ENCODE measurements around the gene UST. TPM values are rescaled to one million over a fixed set of nuclear protein-coding genes. Genes with fewer than 3 reads are reported as not detected.

The UST gene
- total RNA-seq, 4 donors from 2014 or later, result 2.9 to 12.0 (median 5.7) TPM

DNA sequence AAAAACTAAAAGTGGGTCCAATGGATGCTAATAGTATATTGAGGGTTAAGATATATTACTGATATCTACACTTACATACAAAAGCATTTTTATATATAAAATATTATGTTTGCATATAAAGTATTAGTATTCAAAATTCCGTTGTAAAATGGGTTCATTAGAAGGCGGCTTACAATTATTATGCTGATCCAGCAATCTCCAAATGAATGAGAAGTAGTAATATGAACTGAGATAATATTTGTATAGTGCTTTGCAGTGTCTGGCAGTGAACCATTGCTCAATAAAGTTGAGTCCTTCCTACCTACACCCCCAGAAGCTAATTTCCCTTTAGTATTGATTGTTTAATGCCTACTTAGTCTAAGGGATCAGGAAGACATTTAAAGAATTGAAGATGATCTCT is 146.2 kb downstream of the UST start:
- no peaks in the 10 kb centered on the region for H3K9me3 ChIP-seq
- no peaks in the 10 kb centered on the region for H3K36me3 ChIP-seq
- no peaks in the 10 kb centered on the region for H3K27me3 ChIP-seq
- TF ChIP-seq, protein P1, sequence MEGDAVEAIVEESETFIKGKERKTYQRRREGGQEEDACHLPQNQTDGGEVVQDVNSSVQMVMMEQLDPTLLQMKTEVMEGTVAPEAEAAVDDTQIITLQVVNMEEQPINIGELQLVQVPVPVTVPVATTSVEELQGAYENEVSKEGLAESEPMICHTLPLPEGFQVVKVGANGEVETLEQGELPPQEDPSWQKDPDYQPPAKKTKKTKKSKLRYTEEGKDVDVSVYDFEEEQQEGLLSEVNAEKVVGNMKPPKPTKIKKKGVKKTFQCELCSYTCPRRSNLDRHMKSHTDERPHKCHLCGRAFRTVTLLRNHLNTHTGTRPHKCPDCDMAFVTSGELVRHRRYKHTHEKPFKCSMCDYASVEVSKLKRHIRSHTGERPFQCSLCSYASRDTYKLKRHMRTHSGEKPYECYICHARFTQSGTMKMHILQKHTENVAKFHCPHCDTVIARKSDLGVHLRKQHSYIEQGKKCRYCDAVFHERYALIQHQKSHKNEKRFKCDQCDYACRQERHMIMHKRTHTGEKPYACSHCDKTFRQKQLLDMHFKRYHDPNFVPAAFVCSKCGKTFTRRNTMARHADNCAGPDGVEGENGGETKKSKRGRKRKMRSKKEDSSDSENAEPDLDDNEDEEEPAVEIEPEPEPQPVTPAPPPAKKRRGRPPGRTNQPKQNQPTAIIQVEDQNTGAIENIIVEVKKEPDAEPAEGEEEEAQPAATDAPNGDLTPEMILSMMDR (IDR thresholded peaks at IDR 0.05), result no peak
- no peak for TF ChIP-seq POLR2A (IDR thresholded peaks at IDR 0.05)
- peaks cover 0 to 13% (median 0%) of the 10 kb centered on the region in 3 donors for H3K4me1 ChIP-seq
- no peak overlapping the region for H3K4me3 ChIP-seq
- intact Hi-C loops (cut with DNase I), result no loop called here
- DNase-seq, result no peak
- 90 to 94% methylated on average over 2 of the region's 2 CpGs for WGBS, 2 donors
- no peak overlapping the region for H3K27ac ChIP-seq

DNA sequence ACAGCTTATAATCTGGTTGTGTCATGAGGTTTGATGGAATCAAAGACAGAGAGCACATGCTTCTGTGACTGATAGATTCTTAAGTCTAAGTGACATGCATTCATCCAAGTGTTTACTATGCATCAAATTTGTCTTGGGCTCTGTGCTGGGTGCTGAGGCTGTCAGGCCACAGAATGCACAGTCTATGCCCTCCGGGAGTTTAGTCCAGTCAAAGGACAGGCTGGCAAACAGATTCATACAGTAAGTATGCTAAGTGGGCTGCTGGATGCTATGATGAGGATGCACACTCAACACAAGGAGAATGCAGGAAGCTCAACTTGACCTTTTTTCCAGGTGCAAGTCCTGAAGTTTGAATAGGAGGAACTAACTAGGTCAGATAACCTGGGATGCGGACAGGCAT is 146.7 kb downstream of the UST start:
- H3K9me3 ChIP-seq, result no peaks in the 10 kb centered on the region
- no peaks in the 10 kb centered on the region for H3K27me3 ChIP-seq
- H3K27ac ChIP-seq, result no peak overlapping the region
- peaks cover 0 to 9% (median 0%) of the 10 kb centered on the region in 3 donors for H3K4me1 ChIP-seq
- no peaks in the 10 kb centered on the region for H3K36me3 ChIP-seq
- DNase-seq, result no peak
- no peak overlapping the region for H3K4me3 ChIP-seq
- no peak for TF ChIP-seq POLR2A (IDR thresholded peaks at IDR 0.05)
- TF ChIP-seq, protein P1 (IDR thresholded peaks at IDR 0.05), result no peak
- WGBS, 2 donors, result 100% methylated on average over 2 of the region's 2 CpGs
- intact Hi-C loops (cut with DNase I), result no loop called here

DNA sequence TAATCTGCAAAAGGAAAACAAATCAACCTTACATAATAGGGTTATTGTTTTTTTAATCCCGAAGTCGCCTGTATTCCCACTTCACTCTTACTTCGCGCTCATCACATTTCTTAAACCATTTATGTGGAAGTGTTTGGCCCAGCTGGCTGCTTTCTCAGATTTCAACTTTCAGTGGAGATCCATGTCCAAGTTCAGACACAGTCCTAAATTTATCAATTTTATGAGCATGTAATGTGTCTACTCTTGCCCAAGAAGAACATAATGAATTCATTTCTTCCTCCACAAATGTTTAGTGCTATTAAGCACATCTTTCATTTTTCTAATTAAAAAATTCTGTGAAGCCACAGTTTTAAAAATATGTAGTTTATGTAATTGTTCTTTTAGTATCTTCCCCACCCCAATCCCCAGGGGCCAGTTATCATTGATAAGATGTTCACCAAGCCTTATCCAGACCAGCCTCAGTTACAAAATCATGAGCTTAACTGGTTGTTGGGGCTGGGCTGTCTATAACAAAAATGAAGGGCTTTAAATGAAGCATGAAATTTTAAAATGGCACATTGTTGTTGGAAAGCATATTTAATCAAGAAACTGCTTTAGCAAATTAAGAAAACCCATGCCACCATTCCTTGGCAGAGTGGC is 151.7 kb downstream of the UST start:
- TF ChIP-seq POLR2A (IDR thresholded peaks at IDR 0.05), result no peak
- H3K4me1 ChIP-seq, result no peaks in the 10 kb centered on the region
- no peaks in the 10 kb centered on the region for H3K36me3 ChIP-seq
- 65 to 73% methylated on average over 4 of the region's 4 CpGs for WGBS, 2 donors
- H3K27me3 ChIP-seq, result no peaks in the 10 kb centered on the region
- intact Hi-C loops (cut with DNase I), result no loop called here
- no peaks in the 10 kb centered on the region for H3K9me3 ChIP-seq
- no peak for DNase-seq
- H3K27ac ChIP-seq, result no peak overlapping the region
- no peak overlapping the region for H3K4me3 ChIP-seq

DNA sequence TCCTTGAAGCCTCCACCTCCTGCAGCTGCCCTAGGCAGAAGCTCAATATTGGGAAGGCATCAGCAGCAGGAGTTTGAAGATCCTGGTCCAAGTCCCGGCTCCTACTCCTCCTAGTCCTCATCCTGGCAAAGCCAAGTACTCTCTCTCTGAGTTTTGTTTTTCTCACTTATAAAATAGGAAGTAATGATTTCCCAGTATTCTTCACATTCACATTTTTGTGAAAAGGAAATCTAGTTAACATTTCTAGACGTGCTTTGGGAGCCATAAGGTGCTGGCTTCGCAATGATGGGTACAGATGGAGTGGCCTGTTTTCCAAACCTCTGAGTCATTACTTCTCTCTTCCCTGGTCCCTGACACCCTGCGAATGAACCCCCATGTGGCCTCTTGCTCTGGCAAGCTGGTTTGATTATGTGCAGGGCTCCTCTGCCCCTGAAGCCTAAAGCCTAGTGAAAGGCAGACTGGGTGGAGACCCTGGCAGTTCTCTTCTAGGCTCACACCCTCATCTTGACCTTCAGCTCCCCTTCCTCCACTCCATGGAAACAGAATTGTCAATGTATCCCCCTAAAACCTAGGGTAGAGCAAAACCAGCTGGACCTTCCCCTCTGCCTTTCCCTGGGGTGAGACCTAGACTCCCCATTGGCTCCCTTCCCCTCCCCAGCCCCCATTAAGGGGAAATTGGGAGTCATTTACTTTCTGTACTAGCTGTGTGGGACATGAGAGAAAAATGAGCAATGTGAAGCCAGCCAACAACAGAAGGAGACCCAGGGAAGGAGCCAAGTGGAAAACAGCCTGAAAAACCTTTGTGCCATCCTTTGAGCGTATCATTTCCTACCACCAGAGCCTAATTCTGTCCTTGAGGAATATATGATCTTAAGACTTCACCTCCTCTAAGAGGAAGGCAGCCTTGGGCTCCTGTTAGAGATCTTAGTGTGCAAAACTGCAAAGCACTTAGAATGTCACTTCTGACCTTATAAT is 158.4 kb downstream of the UST start:
- DNase-seq, result no peak
- H3K27ac ChIP-seq, result no peak overlapping the region
- no peaks in the 10 kb centered on the region for H3K4me1 ChIP-seq
- H3K27me3 ChIP-seq, result no peaks in the 10 kb centered on the region
- H3K9me3 ChIP-seq, result no peaks in the 10 kb centered on the region
- H3K4me3 ChIP-seq, result no peak overlapping the region
- 86 to 90% methylated on average over 5 of the region's 5 CpGs for WGBS, 2 donors
- no peak for TF ChIP-seq POLR2A (IDR thresholded peaks at IDR 0.05)
- no peaks in the 10 kb centered on the region for H3K36me3 ChIP-seq
- intact Hi-C loops (cut with DNase I), result no loop called here

DNA sequence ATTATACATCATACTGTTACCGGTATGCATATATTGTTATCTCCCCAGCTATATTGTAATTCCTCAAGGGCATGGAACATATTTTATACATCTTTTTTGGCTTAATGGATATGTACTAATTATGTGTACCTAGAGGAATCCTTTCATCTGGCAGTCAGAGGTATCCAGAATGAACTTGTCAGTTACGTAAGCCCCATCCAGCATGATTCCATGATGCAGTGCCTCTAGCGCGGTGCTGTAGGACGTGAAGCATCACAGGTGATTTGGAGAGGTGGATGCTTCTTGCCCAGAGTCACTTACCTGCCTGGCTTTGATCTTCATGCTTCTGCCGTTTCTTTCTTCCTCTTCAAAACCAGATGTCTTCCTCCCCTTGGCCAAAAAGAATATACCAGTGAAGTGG is 159.1 kb downstream of the UST start:
- WGBS, 2 donors, result 84 to 89% methylated on average over 6 of the region's 6 CpGs
- intact Hi-C loops (cut with DNase I), result no loop called here

More for the DNA sequence above, 159.1 kb downstream of the UST start:
- H3K27ac ChIP-seq, result no peak overlapping the region
- H3K36me3 ChIP-seq, result no peaks in the 10 kb centered on the region
- no peak for DNase-seq
- H3K9me3 ChIP-seq, result no peaks in the 10 kb centered on the region
- H3K27me3 ChIP-seq, result no peaks in the 10 kb centered on the region
- TF ChIP-seq, protein P1 (IDR thresholded peaks at IDR 0.05), result no peak
- no peak for TF ChIP-seq POLR2A (IDR thresholded peaks at IDR 0.05)
- no peak overlapping the region for H3K4me3 ChIP-seq
- H3K4me1 ChIP-seq, result no peaks in the 10 kb centered on the region

Data from esophagus squamous epithelium (tissue), 5 donors.